Suprapubic skin (tissue), 4 donors: ENCODE results near the gene RICTOR.

Experiments used
- POLR2A ChIP-seq, 2 donors: fragments of 450-650 bp; IDR thresholded peaks; one replicate each; pipeline ENCODE4 v1.6.1; 2017; ENCODE audit warnings: antibody characterized with exemption in 2 of 2, mild to moderate bottlenecking in 2 of 2, moderate library complexity in 2 of 2
- POLR2AphosphoS5 ChIP-seq, 3 donors: sonication (generic); formaldehyde crosslinking; IDR thresholded peaks; one replicate each; pipeline ENCODE4 v1.6.1; 2017; ENCODE audit warnings: antibody characterized with exemption in 3 of 3
- TF ChIP-seq, protein P1 (sequence below), 2 donors: fragments of 200-600 bp in 1 of 2; fragments of 450-650 bp in 1 of 2; sonication (generic) in 1 of 2; IDR thresholded peaks; one replicate each; pipeline ENCODE4 v1.5.1; 2016 to 2019; ENCODE audit warnings: antibody characterized with exemption in 2 of 2, mild to moderate bottlenecking in 1 of 2, moderate library complexity in 1 of 2

DNA sequence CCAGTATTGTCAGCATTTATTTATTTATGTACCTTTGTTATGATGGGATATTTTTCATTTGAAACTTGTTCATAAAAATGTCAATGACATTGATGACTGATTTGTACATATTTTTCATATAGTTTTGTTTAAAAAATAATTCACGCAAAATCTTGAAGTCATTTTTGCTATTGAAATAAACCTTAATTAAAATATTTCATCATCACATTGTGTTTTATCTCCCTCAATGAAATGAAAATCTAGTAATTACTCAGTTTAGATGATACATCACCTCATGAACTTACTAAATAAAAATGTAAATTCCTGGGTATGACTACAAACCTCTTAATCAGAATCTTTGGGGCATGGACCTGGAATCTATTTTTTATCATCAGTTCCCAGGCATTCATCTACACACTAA, 138.8 kb downstream of the RICTOR start:
- TF ChIP-seq, protein P1, sequence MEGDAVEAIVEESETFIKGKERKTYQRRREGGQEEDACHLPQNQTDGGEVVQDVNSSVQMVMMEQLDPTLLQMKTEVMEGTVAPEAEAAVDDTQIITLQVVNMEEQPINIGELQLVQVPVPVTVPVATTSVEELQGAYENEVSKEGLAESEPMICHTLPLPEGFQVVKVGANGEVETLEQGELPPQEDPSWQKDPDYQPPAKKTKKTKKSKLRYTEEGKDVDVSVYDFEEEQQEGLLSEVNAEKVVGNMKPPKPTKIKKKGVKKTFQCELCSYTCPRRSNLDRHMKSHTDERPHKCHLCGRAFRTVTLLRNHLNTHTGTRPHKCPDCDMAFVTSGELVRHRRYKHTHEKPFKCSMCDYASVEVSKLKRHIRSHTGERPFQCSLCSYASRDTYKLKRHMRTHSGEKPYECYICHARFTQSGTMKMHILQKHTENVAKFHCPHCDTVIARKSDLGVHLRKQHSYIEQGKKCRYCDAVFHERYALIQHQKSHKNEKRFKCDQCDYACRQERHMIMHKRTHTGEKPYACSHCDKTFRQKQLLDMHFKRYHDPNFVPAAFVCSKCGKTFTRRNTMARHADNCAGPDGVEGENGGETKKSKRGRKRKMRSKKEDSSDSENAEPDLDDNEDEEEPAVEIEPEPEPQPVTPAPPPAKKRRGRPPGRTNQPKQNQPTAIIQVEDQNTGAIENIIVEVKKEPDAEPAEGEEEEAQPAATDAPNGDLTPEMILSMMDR (IDR thresholded peaks at IDR 0.05): no peak
- TF ChIP-seq POLR2A (IDR thresholded peaks at IDR 0.05) (no peak), POLR2AphosphoS5 (IDR thresholded peaks at IDR 0.05) (no peak)
